GM19193 (cell line): ENCODE measurements around the gene SPEM1.

Experiments
- POLR2A ChIP-seq: IDR thresholded peaks from 4 replicates; pipeline ENCODE4 v1.6.1; 2011; ENCODE audit not compliant: insufficient read depth, insufficient read length; ENCODE audit errors: extremely low read depth

The SPEM1 gene

DNA sequence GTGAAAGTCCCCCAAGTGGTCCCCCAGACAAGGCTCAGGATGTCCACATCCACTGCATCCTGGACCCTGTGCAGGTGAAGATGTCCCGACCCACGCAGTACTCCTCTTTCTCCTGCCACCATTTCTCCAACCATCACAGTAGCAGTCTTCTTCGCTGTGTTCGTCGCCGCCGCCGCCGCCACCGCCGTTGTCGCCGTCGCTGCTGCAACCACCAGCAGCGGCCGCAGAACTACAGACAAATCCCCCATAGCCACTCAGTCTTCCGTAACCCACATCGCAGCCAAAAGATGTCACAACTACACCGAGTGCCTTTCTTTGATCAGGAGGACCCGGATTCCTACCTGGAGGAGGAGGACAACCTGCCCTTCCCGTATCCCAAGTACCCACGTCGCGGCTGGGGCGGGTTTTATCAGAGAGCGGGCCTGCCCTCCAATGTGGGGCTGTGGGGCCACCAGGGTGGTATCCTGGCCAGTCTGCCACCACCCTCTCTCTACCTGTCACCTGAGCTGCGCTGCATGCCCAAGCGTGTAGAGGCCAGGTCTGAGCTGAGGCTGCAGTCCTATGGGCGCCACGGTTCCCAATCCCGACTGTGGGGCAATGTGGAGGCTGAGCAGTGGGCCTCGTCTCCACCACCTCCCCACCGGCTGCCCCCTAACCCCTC lies 6.2 kb downstream of the SPEM1 start:
- no peak for TF ChIP-seq POLR2A

DNA sequence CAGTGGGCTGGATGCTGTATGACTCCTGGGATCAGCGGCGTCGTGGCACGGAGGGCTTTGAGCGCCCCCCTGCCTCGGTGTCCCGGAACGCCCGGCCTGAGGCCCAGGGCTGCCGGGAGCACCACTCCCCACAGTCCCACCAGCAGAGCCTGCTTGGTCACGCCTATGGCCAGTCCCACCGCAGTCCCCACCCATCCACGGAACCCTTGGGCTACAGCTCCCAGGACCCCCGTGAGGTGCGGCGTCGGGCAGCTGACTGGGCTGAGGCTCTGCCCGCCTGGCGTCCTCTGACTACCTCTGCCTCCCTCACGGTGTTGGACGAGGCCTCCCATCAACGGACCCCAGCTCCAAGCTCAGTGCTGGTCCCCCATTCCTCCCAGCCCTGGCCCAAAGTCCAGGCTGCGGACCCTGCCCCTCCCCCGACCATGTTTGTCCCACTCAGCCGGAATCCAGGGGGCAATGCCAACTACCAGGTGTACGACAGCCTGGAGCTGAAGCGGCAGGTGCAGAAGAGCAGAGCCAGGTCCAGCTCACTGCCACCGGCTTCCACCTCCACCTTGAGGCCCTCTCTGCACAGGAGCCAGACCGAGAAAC lies 6.9 kb downstream of the SPEM1 start:
- no peak for TF ChIP-seq POLR2A

DNA sequence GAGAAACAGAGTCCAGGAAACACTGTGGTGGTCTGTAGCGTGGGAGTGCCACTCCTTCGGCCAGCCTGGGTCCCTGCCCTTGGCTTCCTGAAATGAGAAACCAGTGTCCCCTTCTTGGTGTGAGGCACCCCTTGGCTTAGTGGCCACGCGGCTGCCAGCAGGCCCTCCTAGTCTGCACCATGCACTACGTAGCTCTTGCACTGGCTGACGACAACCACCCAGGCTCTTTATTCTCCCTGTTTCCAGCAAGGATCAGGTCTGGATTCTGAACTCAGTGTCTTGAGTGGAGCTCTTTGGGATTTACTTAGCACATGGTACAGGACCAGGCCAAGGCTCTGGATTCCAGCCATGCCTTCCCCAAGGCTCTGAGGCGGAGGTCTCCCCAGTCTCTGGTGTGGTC lies 7.4 kb downstream of the SPEM1 start:
- TF ChIP-seq POLR2A, result no peak

DNA sequence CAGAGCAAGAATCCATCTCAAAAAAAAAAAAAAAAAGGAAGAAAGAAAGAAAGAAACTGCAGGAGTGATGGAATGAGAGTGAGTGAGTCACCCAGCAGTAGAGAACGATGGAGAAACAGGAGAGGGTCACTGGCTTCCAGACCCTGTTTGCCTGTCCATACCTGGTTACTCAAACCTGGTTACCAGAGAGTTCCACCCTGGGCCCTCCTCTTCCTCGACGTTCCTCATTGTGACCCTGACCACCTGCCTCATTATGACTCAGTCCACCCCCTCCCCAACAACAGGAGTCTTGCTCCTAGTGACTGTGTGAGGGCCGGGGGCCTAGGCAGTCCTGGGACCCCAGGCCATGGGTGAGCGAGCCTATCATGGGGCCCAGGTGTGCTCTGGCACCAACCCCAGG lies 8.4 kb downstream of the SPEM1 start, which contains the start of gene SPEM3:
SPEM3 (plus strand) TSS at position 301 of the 400 bp plus-strand sequence; CDS start at position 347, 46 bp downstream.
- TF ChIP-seq POLR2A, result no peak

DNA sequence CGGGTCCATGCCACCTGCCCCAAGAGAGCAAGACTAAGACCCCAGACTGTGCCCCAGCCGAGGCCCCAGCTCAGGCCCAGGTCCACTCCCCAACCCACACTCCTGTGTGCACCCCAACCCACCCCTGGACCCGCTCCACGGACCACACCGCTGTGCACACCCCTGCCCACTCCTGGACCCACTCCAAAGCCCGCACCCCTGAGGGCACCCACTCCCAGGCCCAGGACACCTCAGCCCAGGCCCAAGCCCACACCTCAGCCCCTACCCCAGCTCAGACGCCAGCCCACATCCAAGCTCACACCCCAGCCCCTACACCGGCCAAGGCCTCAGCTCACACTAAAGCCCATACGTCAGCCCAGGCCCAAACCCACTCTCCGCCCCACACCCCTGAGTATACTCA lies 9.6 kb downstream of the SPEM1 start:
- TF ChIP-seq POLR2A, result no peak

DNA sequence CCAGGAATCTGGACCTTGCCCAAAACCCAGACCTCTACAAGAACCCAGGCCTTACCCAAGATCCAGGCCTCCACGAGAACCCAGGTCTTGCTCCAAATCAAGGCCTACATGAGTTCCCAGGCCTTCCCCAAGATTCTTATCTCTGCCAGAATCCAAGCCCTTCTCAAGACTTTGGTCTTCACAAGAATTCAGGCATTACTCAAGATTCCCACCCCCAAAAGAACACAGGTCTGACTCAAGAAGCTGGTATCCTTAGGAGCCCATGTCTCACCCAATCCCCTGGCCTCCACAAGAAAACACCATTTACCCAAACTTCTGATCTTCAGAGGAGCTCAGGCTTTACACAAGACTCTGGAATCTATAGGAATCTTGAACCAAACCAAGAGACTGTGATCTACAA lies 11.1 kb downstream of the SPEM1 start:
- TF ChIP-seq POLR2A, result no peak

DNA sequence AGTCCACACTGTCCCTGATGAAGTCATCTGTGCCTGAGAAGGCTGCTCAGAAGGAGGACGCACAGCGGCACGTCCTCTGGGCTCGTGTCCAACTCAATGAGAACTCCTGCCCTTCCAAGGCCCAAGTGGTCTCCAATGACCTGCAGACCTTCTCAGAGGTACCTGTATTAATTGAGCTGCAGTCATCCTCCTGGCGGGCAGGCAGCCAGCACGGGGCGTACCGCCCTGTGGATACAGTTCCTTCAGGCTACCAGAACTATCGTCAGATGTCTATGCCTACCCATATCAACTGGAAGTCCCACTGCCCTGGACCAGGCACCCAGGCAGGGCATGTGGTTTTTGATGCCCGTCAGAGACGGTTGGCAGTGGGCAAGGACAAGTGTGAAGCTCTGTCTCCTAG lies 12.2 kb downstream of the SPEM1 start:
- no peak for TF ChIP-seq POLR2A

DNA sequence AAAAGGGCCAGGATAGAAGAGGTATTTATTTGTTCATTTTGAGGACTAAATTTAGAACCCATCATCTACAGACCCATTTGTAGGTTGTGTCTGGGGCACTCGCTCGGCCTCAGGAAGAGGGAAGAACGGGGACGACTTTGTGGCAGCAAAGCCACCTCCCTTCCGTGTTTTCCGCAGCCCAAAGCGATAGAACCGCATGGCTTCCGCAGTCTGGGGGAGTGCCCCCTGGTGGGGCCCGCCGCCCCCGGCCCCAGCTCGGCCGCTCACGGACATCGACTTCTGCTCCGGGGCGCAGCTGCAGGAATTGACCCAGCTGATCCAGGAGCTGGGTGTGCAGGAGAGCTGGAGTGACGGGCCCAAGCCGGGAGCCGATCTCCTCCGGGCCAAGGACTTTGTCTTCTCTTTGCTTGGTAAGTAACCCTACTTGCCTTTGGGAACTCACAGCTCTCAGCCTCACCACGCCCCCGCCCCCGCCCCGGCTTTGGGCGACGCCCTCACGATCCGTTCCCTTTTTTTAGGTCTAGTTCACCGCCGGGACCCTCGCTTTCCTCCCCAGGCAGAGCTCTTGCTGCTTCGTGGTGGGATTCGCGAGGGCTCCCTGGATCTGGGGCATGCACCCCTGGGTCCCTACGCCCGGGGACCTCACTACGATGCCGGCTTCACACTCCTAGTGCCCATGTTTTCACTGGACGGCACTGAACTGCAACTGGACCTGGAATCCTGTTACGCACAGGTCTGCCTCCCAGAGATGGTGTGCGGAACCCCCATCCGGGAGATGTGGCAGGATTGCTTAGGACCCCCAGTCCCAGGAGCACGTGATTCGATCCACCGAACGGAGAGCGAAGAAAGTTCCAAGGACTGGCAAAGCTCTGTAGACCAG lies 15.8 kb downstream of the SPEM1 start:
- no peak for TF ChIP-seq POLR2A

DNA sequence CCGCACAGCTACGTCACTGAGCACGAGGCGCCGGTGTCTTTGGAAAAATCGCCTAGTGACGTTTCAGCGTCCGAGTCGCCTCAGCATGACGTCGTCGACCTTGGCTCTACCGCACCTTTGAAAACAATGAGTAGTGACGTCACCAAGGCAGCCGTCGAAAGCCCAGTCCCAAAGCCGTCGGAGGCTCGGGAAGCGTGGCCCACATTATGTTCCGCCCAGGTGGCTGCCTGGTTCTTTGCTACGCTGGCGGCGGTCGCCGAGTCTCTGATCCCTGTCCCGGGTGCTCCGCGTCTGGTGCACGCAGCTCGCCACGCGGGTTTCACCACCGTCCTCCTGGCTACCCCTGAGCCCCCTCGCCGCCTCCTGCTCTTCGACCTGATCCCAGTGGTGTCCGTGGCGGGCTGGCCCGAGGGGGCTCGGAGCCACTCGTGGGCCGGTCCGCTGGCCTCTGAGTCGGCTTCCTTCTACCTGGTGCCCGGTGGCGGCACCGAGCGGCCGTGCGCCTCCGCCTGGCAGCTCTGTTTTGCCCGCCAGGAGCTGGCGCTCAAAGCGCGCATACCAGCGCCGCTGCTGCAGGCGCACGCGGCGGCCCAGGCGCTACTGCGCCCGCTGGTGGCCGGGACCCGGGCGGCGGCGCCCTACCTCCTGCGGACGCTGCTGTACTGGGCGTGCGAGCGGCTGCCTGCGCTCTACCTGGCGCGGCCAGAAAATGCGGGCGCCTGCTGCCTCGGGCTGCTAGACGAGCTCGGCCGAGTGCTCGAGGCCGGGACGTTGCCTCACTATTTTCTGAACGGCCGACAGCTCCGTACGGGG lies 16.6 kb downstream of the SPEM1 start:
- TF ChIP-seq POLR2A, result no peak

DNA sequence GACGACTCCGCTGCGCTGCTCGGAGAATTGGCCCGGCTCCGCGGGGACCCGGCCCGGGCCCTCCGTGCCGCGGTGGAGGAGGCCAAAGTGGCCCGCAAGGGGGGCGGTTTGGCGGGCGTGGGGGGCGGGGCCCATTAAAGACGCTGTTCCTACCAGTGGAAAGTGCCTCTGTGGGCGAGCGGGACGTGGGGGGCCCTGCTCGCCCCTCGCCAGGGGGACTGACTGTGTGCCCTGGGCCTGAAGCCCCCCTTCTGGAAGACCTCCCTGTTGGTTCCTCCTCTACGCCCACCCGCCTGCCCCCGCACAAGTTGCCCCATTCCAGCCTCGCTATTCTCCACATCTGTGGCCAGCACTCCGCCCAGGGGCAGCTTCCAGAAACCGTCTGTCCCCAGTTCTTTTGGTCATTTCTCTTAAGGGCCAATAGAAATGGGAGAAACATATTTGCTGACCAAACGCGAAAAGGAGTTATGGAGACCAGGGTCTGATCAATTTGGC lies 17.3 kb downstream of the SPEM1 start:
- no peak for TF ChIP-seq POLR2A

DNA sequence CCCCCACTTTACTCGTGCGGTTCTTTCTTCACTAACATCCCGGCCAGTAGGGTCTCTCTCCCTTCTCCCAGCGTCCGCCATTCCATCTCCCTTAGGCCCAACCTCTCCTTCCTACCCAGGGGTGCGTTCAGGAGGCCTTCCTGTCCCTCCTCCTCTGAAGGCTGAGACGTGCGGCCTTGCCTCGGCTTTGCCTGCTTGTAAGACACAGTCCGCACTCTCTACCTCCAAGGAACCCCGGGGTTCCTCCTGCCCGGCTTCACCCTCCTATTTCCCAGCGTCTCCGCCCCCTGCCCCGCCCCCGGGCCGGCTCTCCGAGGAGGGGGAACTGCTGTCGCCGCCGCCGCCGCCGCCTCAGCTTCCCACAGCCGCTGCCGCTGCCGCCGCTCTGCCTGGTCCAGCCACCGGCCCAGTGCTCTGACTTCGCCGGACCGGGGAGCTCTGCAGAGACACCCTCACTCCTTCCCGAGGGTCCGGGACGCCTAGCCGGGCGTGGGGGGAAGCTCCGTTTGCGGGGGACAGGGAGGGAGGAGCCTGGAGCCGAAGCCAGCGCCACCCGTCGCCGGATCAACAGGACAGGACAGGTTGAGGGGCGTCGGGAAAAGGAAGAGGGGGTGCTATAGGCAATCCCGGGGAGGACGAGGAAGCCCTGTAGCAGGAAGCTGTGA lies 18.0 kb downstream of the SPEM1 start:
- no peak for TF ChIP-seq POLR2A

DNA sequence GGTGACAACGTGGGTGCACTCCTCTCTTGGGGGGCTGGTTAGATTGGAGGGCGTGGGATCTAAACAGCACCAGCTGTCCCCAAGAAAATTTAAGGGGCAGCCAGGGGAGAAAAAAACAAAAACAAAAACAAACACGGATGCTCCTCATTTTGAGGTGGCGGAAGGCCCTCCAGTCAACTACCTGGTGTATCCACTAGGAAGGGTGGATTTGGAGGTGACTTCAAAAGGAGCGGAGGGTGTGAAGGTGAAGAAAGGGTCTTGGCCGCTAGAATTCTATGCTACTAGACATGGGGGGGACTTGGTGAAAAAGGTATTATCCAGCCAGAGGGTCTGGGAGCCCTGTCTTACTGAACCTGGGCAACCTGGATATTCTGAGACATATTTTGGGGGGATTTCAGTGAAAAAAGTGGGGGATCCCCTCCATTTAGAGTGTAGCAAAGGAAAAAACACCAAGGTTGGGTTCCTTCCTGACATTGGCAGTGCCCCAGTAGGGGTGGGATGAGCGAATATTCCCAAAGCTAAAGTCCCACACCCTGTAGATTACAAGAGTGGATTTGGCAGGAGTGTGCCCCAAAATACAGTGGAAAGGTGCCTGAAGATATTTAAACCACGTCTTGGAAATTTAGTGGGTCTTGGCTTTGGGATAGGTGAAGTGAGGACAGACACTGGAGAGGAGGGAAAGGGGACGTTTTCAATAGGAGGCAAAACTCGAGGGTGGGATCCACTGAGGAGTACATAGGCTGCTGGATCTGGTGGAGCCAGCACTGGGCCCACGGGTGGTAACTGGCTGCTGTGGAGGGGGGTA lies 18.7 kb downstream of the SPEM1 start:
- no peak for TF ChIP-seq POLR2A

DNA sequence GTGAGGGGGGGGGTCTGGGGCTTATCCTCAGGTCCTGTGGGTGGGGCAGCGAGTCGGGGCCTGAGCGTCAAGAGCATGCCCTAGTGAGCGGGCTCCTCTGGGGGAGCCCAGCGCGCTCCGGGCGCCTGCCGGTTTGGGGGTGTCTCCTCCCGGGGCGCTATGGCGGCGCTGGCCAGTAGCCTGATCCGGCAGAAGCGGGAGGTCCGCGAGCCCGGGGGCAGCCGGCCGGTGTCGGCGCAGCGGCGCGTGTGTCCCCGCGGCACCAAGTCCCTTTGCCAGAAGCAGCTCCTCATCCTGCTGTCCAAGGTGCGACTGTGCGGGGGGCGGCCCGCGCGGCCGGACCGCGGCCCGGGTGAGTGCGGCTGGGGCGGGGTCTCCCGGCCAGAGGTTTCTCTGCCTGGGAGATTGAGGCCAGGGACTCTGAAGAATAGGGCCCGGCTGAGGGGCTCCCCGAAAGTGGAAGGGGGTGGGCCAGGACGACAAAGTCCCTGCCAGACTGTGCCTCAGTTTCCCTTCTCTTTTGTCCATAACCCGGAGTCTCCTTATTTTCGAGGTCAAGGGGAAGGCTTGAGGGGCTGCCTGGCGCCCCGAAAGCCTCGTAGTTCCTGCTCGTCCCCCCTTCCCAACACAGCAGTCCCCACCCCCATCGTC lies 19.5 kb downstream of the SPEM1 start, which contains the start of gene FGF11:
FGF11 (plus strand) TSS at position 51 of the 651 bp plus-strand sequence; CDS start at position 160, 109 bp downstream.
- no peak for TF ChIP-seq POLR2A
